Neural crest cell (in vitro differentiated cells): ENCODE results near the gene SLC39A9. TPM values are rescaled to one million over a fixed set of nuclear protein-coding genes. Genes with fewer than 3 reads are reported as not detected.
A peak's percentile ranks its signal among the peaks of the same experiment; 100 is the strongest.

Experiments
- DNase-seq: peaks from one replicate; pipeline ENCODE4 v3.0.0; 2021; ENCODE audit warnings: low read depth, mixed read lengths, low spot score
- H3K27ac Mint-ChIP-seq: one replicate; pipeline ENCODE4 v1.8.0; 2021; ENCODE audit warnings: mild to moderate bottlenecking, mixed read lengths; ENCODE audit not compliant: unreplicated experiment
- H3K27me3 Mint-ChIP-seq: 2 replicates; pipeline ENCODE4 v1.8.0; 2021; ENCODE audit warnings: low read depth, mild to moderate bottlenecking, mixed read lengths
- H3K36me3 Mint-ChIP-seq: 2 replicates; pipeline ENCODE4 v1.8.0; 2021; ENCODE audit warnings: low read depth, mild to moderate bottlenecking, mixed read lengths
- H3K4me1 Mint-ChIP-seq: 2 replicates; pipeline ENCODE4 v1.8.0; 2021; ENCODE audit warnings: mixed read lengths
- H3K4me3 Mint-ChIP-seq: one replicate; pipeline ENCODE4 v1.8.0; 2021; ENCODE audit warnings: mild to moderate bottlenecking, mixed read lengths
- H3K9me3 Mint-ChIP-seq: 2 replicates; pipeline ENCODE4 v1.8.0; 2021; ENCODE audit warnings: mixed read lengths
- long read RNA-seq: library from polyadenylated mRNA; unstranded; transcript quantifications from one replicate; pipeline ENCODE4 v2.0.0, GENCODE V29; 2020
- total RNA-seq: library from RNA; stranded (reverse); gene quantifications from 2 replicates; pipeline ENCODE4 v1.2.1, GENCODE V29; 2021
- TF ChIP-seq, protein P1 (sequence below): fragments of 200-600 bp; sonication (generic); conservative IDR thresholded peaks from 2 replicates; pipeline ENCODE4 v1.5.0; 2021; ENCODE audit warnings: antibody characterized with exemption, mild to moderate bottlenecking

The SLC39A9 gene, protein sequence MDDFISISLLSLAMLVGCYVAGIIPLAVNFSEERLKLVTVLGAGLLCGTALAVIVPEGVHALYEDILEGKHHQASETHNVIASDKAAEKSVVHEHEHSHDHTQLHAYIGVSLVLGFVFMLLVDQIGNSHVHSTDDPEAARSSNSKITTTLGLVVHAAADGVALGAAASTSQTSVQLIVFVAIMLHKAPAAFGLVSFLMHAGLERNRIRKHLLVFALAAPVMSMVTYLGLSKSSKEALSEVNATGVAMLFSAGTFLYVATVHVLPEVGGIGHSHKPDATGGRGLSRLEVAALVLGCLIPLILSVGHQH
- total RNA-seq: 53.4 and 54.1 TPM in 2 replicates
- long read RNA-seq, transcript SLC39A9-202 (7 exons, 3,560 nt): major isoform, 5 of 48 reads
- long read RNA-seq, partial matches to known transcripts: 10 of 48 reads
- long read RNA-seq, other reads (novel, unspliced or antisense): 33 of 48 reads

- peaks cover 5% of the 10 kb centered on the region for H3K36me3 Mint-ChIP-seq
- no peaks in the 10 kb centered on the region for H3K27me3 Mint-ChIP-seq
- peak; percentile 82 for DNase-seq
- H3K27ac Mint-ChIP-seq: peak within 1 kb of the TSS; percentile 100
- no peaks in the 10 kb centered on the region for H3K9me3 Mint-ChIP-seq
- H3K4me1 Mint-ChIP-seq: peaks cover 65% of the 10 kb centered on the region
- TF ChIP-seq, protein P1, sequence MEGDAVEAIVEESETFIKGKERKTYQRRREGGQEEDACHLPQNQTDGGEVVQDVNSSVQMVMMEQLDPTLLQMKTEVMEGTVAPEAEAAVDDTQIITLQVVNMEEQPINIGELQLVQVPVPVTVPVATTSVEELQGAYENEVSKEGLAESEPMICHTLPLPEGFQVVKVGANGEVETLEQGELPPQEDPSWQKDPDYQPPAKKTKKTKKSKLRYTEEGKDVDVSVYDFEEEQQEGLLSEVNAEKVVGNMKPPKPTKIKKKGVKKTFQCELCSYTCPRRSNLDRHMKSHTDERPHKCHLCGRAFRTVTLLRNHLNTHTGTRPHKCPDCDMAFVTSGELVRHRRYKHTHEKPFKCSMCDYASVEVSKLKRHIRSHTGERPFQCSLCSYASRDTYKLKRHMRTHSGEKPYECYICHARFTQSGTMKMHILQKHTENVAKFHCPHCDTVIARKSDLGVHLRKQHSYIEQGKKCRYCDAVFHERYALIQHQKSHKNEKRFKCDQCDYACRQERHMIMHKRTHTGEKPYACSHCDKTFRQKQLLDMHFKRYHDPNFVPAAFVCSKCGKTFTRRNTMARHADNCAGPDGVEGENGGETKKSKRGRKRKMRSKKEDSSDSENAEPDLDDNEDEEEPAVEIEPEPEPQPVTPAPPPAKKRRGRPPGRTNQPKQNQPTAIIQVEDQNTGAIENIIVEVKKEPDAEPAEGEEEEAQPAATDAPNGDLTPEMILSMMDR: no peak
- peak within 1 kb of the TSS; percentile 98 for H3K4me3 Mint-ChIP-seq
Observed at GRCh38 chr14:69398053-69398817, at the start of gene SLC39A9, which contains the start of gene ERH. TSS of gene SLC39A9 (plus strand) at chr14:69398692. CDS start at chr14:69399370, 678 bp downstream. TSS of gene ERH (minus strand) at chr14:69398299. CDS start at chr14:69398233, 66 bp downstream.

GRCh38 chr14:69349091-69349777 lies 49.3 kb upstream of the SLC39A9 start:
- Mint-ChIP-seq H3K4me3 (no peak overlapping the region), H3K36me3 (no peaks in the 10 kb centered on the region), H3K27me3 (no peaks in the 10 kb centered on the region), H3K9me3 (no peaks in the 10 kb centered on the region), H3K27ac (no peak overlapping the region), H3K4me1 (peaks cover 14% of the 10 kb centered on the region)
- TF ChIP-seq, protein P1: no peak
- no peak for DNase-seq

GRCh38 chr14:69350892-69351291 lies 47.6 kb upstream of the SLC39A9 start:
- Mint-ChIP-seq H3K27me3 (no peaks in the 10 kb centered on the region), H3K4me3 (no peak overlapping the region), H3K36me3 (no peaks in the 10 kb centered on the region), H3K27ac (no peak overlapping the region), H3K4me1 (peaks cover 14% of the 10 kb centered on the region), H3K9me3 (no peaks in the 10 kb centered on the region)
- no peak for DNase-seq
- TF ChIP-seq, protein P1: no peak

GRCh38 chr14:69351385-69351784 lies 47.1 kb upstream of the SLC39A9 start:
- Mint-ChIP-seq H3K4me3 (no peak overlapping the region), H3K27me3 (no peaks in the 10 kb centered on the region), H3K36me3 (no peaks in the 10 kb centered on the region), H3K27ac (peak overlapping the region; percentile 57), H3K4me1 (peaks cover 14% of the 10 kb centered on the region), H3K9me3 (no peaks in the 10 kb centered on the region)
- DNase-seq: no peak
- TF ChIP-seq, protein P1: no peak

DNA sequence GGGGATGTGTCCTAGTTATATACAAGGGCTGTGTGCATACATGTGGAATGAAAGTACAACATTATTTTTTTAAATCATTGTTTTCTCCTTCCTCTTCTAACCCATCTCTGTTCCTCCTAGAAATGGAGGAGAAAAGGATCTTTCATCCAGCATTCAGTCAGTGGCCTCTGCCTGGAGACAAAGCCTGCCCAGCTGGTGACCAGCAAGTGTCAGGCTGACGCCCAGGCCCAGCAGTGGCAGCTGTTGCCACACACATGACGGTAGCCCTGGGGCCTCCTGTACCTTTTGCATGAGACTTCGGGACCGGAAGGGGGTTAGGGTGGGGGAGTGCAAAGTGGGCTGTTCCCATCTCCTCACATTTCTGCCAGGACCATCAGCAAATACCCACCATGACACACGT lies 46.6 kb upstream of the SLC39A9 start:
- no peak overlapping the region for H3K27ac Mint-ChIP-seq
- H3K4me1 Mint-ChIP-seq: peaks cover 14% of the 10 kb centered on the region
- no peaks in the 10 kb centered on the region for H3K9me3 Mint-ChIP-seq
- TF ChIP-seq, protein P1: no peak
- H3K27me3 Mint-ChIP-seq: no peaks in the 10 kb centered on the region
- no peaks in the 10 kb centered on the region for H3K36me3 Mint-ChIP-seq
- no peak overlapping the region for H3K4me3 Mint-ChIP-seq
- no peak for DNase-seq
